Measurements from ENCODE around the gene SUPT6H.

Gene SUPT6H

DNA sequence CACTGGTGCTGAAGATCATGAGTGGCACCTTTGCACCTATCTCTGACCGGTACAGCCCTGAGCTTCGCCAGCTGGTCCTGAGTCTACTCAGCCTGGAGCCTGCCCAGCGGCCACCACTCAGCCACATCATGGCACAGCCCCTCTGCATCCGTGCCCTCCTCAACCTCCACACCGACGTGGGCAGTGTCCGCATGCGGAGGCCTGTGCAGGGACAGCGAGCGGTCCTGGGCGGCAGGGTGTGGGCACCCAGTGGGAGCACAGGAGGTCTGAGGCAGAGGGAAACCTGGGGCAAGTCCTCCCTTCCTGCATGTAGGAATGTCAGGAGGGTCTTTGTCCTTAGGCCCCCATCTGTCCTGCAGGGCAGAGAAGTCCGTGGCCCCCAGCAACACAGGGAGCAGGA, 75.3 kb downstream of the SUPT6H start:
- no peak for DNase-seq (ENCODE audit: low read depth in 3 of 3)

- no peak for DNase-seq (ENCODE audit: low read depth in 3 of 3)
Measured at GRCh38 chr17:28737770-28738679, 76.0 kb downstream of the SUPT6H start.

DNA sequence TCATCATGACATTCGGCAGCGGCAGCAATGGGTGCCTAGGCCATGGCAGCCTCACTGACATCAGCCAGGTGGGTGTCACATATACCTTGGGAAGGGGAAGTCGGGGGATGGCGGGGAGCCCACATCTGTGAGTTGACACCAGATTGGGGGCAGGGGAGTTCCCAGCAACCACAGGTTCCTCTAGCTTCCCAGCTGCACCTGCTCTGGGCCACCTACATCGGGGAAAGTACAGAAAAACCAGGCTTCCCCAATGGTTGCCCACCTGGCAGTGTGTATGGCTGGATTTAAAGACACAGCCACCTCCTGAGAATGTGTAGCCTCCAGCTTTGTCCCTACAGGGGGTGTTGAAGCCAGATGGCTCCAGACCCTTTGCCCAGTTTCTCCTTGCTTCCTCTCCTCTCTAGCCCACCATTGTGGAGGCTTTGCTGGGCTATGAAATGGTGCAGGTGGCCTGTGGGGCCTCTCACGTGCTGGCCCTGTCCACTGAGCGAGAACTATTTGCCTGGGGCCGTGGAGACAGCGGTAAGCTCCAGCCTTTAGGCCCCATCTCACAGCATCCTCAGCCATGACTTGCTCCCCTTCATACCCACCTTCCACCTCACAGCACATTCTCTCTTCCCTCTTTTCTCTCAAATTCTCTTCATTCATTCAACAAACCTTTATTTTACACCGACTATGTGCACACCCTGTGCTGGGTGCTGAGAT, 76.8 kb downstream of the SUPT6H start:
- DNase-seq (ENCODE audit: low read depth in 3 of 3) = no peak

GRCh38 chr17:28740406-28741357, 78.7 kb downstream of the SUPT6H start:
- DNase-seq (ENCODE audit: low read depth in 3 of 3) = no peak

GRCh38 chr17:28741358-28742349, 79.6 kb downstream of the SUPT6H start:
- no peak for DNase-seq (ENCODE audit: low read depth in 3 of 3)

GRCh38 chr17:28743243-28744103, 81.5 kb downstream of the SUPT6H start, which contains the start of gene TRAF4:
Gene TRAF4 (plus strand): TSS chr17:28744011. CDS start chr17:28744113, 102 bp downstream.
- peak; percentile 51 to 80 (median 56) for DNase-seq (ENCODE audit: low read depth in 3 of 3)

- DNase-seq (ENCODE audit: low read depth in 3 of 3) = no peak
Measured at GRCh38 chr17:28744104-28744971, 82.3 kb downstream of the SUPT6H start.

GRCh38 chr17:28744972-28745785, 83.2 kb downstream of the SUPT6H start:
- no peak for DNase-seq (ENCODE audit: low read depth in 3 of 3)

DNA sequence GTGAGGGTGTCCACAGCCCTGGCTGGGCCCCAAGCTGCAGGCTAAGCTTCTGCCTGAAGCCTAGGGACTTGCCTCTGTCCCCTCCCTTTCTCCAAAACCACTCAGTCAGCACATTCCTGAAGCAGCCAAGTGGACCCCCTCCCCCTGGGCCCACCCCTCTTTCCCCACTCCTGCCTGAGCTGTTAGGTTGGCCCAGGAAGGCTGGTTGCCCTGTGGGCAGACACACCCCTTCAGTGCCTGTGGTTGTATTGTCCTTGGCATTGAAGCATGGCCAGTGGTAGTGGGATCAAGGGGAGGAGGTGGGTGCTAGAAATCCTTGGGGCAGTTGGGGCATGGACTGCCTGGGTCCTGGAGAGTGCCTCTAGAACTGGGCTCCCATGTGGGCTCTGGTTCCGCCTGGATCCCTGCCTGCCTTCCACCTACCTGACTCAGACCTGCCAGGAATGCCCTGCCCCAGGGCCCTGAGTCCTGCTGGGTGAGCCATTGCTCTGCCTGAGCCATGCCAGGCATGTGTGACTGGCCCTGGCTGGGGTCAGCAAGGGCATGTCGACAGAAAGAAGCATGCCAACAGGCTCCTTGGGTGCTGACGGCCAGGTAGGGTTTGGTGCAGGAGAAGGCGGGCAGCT, 83.9 kb downstream of the SUPT6H start:
- no peak for DNase-seq (ENCODE audit: low read depth in 3 of 3)

- DNase-seq (ENCODE audit: low read depth in 3 of 3) = no peak
Measured at GRCh38 chr17:28746611-28747050, 84.6 kb downstream of the SUPT6H start.

DNA sequence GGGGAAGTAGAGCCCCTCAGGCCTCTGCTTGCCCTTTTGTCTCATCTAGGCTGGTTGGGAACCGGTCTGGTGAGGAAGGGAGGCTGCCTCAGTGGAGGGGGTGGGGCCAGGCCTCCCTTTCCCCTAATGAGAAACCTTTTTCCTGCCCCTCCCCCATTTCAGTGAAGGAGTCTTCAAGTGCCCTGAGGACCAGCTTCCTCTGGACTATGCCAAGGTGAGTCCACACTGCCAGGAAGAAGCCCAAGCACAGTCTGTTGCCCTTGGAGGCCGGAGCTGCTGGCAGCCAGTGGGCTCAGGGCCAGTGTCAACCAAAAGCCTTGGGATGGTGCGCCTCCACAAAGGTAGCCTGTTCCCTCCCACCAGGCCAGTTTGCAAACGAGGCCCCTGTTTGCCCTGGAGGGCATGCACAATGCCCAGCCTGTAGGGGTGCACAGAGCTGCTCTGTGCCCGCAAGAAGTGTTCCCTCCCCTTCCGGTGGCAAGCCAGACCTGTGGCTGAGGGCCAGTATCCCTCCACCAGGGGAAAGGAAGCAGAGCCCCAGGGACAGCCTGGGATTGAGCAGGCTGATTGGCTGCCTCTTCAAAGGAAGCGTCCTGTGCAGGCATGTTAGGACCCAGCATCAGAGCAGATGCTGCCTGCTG, 85.2 kb downstream of the SUPT6H start:
- DNase-seq (ENCODE audit: low read depth in 3 of 3) = no peak

DNA sequence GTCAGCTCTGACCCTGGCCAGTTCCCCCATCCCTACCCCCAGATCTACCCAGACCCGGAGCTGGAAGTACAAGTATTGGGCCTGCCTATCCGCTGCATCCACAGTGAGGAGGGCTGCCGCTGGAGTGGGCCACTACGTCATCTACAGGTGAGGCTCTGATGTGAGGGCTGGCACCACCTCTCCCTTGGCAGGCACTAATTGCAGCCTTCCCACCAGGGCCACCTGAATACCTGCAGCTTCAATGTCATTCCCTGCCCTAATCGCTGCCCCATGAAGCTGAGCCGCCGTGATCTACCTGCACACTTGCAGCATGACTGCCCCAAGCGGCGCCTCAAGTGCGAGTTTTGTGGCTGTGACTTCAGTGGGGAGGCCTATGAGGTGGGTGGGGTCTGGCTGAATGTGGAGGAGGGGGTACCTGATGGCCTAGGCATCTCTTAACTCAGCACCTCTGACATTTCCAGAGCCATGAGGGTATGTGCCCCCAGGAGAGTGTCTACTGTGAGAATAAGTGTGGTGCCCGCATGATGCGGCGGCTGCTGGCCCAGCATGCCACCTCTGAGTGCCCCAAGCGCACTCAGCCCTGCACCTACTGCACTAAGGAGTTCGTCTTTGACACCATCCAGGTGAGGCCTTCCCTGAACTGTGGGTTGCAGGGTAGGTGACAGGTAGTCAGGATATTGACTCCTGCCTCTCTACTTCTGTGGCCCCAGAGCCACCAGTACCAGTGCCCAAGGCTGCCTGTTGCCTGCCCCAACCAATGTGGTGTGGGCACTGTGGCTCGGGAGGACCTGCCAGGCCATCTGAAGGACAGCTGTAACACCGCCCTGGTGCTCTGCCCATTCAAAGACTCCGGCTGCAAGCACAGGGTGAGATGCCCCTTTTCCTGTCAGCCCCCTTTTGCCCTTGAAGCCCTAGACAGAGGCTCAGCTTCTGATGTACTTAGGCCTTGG, 86.1 kb downstream of the SUPT6H start:
- no peak for DNase-seq (ENCODE audit: low read depth in 3 of 3)

GRCh38 chr17:28748852-28749515, 87.0 kb downstream of the SUPT6H start:
- no peak for DNase-seq (ENCODE audit: low read depth in 3 of 3)

DNA sequence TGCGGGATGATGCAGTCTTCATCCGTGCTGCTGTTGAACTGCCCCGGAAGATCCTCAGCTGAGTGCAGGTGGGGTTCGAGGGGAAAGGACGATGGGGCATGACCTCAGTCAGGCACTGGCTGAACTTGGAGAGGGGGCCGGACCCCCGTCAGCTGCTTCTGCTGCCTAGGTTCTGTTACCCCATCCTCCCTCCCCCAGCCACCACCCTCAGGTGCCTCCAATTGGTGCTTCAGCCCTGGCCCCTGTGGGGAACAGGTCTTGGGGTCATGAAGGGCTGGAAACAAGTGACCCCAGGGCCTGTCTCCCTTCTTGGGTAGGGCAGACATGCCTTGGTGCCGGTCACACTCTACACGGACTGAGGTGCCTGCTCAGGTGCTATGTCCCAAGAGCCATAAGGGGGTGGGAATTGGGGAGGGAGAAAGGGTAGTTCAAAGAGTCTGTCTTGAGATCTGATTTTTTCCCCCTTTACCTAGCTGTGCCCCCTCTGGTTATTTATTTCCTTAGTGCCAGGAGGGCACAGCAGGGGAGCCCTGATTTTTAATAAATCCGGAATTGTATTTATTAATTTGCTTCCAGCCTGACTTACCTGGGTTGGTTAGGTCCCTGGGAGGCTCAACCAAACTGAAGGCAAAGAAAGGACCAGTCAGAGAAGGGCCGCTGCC, 87.6 kb downstream of the SUPT6H start:
- no peak for DNase-seq (ENCODE audit: low read depth in 3 of 3)
